ENCODE data around the gene RBX1.

- no peak for TF ChIP-seq CTCF (conservative IDR thresholded peaks at IDR 0.05; ENCODE audit: low read length)
- TF ChIP-seq EZH2phosphoT487 (IDR thresholded peaks at IDR 0.05; ENCODE audit: borderline replicate concordance, low read depth, low read length): no peak
Measured at GRCh38 chr22:40951795-40952605, 822 bp downstream of the RBX1 start.
